Upper lobe of right lung (tissue), 1 donor: ENCODE data around the gene UPF2. TPM values are rescaled to one million over a fixed set of nuclear protein-coding genes. Genes with fewer than 3 reads are reported as not detected.

Experiments used
- ATAC-seq: fragments of 200-7000 bp; cut with Tn5 transposase; one replicate; pipeline ENCODE4 v1.9.1; 2020; ENCODE audit warnings: mild to moderate bottlenecking, moderate library complexity
- DNase-seq: peaks from one replicate; pipeline ENCODE4 v3.0.0-alpha.2; 2020
- H3K27ac ChIP-seq: fragments of 200-600 bp; one replicate; pipeline ENCODE4 v1.8.0; 2022
- H3K27me3 ChIP-seq: fragments of 200-600 bp; one replicate; pipeline ENCODE4 v1.8.0; 2022; ENCODE audit warnings: mild to moderate bottlenecking
- H3K36me3 ChIP-seq: fragments of 200-600 bp; one replicate; pipeline ENCODE4 v1.8.0; 2022
- H3K4me1 ChIP-seq: fragments of 200-600 bp; one replicate; pipeline ENCODE4 v1.8.0; 2022
- H3K4me3 ChIP-seq: fragments of 200-600 bp; one replicate; pipeline ENCODE4 v1.8.0; 2022; ENCODE audit warnings: mild to moderate bottlenecking
- H3K9me3 ChIP-seq: fragments of 200-600 bp; one replicate; pipeline ENCODE4 v1.8.0; 2022
- intact Hi-C: fragments of 100-400 bp; cut with DNase I; formaldehyde crosslinking; loops from one replicate; pipeline ENCODE4 v1.11.0; 2022
- total RNA-seq: library from RNA; stranded (reverse); fragmentation: NEBNext Ultra II Directional; extraction: Animal tissue kit (Norgen Biotek cat#: 25700); gene quantifications from one replicate; pipeline ENCODE4 v1.2.1, GENCODE V29; 2021
- TF ChIP-seq, protein P1 (sequence below): fragments of 200-600 bp; IDR thresholded peaks from one replicate; pipeline ENCODE4 v1.8.0; 2022; ENCODE audit warnings: antibody characterized with exemption
- donor health status: DM: no; HTN: yes; CAD: no; lungs with severe emphysema.

Gene UPF2
- total RNA-seq, 1 donor from 2014 or later, result 20.1 TPM

DNA sequence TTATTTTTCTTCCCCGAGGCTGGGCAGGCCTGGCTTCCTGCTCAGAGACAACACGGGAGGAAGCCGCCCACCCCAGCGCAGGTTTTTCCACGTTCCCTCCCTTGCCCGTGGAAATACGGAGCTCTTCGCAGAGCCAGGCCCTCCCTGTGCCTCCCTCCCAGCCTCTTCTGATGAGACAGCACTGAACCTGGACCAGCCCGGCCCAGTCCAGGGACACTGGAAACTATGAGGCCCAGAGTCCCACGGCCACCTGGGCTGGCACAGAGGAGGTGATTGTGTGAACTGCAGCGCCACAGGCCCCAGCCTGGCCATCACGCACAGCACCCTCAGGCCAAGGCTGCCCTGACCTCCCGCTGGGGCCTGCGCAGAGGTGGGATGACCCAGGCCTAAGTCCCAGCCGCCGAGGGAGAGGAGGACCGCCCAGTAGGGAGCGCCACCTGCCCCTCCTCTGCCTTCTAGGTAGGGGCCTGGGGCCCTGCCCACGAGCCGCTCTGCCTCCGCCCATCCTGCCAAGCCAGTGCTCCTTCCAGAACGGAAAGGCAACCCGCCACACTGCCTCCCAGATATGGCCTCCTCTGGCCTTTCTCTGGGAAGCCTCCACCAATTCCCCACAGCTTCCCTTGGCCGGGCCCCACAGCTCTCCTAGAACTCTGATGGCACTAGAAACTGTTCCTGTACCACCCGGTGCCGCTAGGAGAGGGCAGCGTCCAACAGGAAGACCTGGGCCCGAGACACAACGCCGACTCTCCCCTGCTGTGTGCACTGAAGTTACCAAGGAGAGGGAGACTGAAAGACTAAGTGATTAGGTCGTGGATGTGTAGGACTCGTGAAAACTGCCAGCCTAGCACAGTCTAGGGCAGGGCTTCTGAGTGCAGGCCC, 162.2 kb downstream of the UPF2 start:
- no peak for ATAC-seq
- DNase-seq, result peak; percentile 46
- intact Hi-C loops, result no loop called here

DNA sequence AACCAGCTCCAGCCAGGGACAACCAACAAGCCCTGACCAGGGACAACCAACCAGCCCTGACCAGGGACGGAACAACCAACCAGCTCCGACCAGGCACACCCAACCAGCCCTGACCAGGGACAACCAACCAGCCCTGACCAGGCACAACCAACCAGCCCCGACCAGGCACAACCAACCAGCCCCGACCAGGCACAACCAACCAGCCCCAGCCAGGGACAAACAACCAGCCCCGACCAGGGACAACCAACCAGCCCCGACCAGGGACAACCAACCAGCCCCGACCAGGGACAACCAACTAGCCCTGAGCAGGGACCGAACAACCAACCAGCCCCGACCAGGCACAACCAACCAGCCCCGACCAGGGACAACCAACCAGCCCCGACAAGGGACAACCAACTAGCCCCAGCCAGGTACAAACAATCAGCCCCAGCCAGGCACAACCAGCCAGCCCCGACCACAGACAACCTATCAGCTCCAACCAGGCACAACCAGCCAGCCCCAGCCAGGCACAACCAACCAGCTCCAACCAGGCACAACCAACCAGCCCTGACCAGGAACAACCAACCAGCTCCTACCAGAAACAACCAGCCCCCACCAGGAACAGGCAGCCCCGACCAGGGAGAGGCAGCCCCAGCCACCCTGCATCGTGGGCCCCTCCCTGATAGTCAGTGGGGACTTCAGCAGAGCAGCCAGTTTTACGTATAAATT, 163.1 kb downstream of the UPF2 start:
- H3K27me3 ChIP-seq, result no peaks in the 10 kb centered on the region
- no peak overlapping the region for H3K27ac ChIP-seq
- peaks cover 17% of the 10 kb centered on the region for H3K4me1 ChIP-seq
- ATAC-seq, result no peak
- TF ChIP-seq, protein P1, sequence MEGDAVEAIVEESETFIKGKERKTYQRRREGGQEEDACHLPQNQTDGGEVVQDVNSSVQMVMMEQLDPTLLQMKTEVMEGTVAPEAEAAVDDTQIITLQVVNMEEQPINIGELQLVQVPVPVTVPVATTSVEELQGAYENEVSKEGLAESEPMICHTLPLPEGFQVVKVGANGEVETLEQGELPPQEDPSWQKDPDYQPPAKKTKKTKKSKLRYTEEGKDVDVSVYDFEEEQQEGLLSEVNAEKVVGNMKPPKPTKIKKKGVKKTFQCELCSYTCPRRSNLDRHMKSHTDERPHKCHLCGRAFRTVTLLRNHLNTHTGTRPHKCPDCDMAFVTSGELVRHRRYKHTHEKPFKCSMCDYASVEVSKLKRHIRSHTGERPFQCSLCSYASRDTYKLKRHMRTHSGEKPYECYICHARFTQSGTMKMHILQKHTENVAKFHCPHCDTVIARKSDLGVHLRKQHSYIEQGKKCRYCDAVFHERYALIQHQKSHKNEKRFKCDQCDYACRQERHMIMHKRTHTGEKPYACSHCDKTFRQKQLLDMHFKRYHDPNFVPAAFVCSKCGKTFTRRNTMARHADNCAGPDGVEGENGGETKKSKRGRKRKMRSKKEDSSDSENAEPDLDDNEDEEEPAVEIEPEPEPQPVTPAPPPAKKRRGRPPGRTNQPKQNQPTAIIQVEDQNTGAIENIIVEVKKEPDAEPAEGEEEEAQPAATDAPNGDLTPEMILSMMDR, result no peak
- intact Hi-C loops, result no loop called here
- no peaks in the 10 kb centered on the region for H3K36me3 ChIP-seq
- H3K9me3 ChIP-seq, result no peaks in the 10 kb centered on the region
- no peak overlapping the region for H3K4me3 ChIP-seq
- DNase-seq, result no peak

More for the DNA sequence above, 162.2 kb downstream of the UPF2 start:
- Histone ChIP-seq H3K27ac (no peak overlapping the region), H3K4me1 (peaks cover 8% of the 10 kb centered on the region), H3K36me3 (no peaks in the 10 kb centered on the region), H3K27me3 (no peaks in the 10 kb centered on the region), H3K4me3 (no peak overlapping the region), H3K9me3 (no peaks in the 10 kb centered on the region)
- TF ChIP-seq, protein P1, result no peak

DNA sequence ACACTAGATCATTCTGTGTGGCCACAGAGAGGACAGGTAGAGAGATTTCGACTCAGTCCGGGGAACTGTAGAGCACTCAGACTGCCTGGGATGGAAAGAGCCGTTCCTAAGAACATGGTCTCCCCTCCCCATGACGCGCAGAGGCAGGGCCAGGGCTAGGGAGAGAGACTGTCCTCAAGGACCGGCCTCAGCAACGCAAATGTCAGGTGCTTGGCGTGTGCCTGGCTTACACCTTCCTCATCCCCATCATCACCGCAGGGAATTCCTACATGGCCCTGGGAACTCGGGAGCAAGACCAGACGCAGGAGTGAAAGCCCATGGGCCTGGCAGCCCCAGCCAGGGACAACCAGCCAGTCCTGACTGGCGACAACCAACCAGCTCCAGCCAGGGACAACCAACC, 163.8 kb downstream of the UPF2 start:
- H3K27me3 ChIP-seq, result no peaks in the 10 kb centered on the region
- H3K4me1 ChIP-seq, result peaks cover 24% of the 10 kb centered on the region
- H3K36me3 ChIP-seq, result no peaks in the 10 kb centered on the region
- TF ChIP-seq, protein P1, result no peak
- DNase-seq, result no peak
- no peak overlapping the region for H3K4me3 ChIP-seq
- no peak for ATAC-seq
- intact Hi-C loops, result no loop called here
- H3K27ac ChIP-seq, result no peak overlapping the region
- H3K9me3 ChIP-seq, result no peaks in the 10 kb centered on the region

DNA sequence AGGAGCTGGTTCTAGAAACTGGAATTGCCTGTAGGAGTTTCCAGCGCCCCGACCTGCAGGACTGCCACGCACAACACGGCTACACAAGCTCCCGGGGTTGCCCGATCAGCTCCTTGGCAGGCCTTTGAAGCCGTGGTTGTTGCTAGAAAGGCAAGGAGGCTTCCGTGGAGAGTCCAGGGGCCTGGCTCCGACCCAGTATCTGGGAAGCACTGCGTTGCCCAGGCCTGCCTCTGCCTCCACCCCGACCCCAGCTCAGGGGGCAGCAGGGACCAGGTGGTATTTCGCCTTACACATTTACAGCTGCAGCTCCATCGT, 165.1 kb downstream of the UPF2 start:
- Histone ChIP-seq H3K4me3 (no peak overlapping the region), H3K27me3 (no peaks in the 10 kb centered on the region), H3K9me3 (no peaks in the 10 kb centered on the region), H3K4me1 (peaks cover 30% of the 10 kb centered on the region), H3K27ac (no peak overlapping the region), H3K36me3 (no peaks in the 10 kb centered on the region)
- TF ChIP-seq, protein P1, result no peak
- intact Hi-C loops, result no loop called here
- DNase-seq (no peak), ATAC-seq (no peak)

DNA sequence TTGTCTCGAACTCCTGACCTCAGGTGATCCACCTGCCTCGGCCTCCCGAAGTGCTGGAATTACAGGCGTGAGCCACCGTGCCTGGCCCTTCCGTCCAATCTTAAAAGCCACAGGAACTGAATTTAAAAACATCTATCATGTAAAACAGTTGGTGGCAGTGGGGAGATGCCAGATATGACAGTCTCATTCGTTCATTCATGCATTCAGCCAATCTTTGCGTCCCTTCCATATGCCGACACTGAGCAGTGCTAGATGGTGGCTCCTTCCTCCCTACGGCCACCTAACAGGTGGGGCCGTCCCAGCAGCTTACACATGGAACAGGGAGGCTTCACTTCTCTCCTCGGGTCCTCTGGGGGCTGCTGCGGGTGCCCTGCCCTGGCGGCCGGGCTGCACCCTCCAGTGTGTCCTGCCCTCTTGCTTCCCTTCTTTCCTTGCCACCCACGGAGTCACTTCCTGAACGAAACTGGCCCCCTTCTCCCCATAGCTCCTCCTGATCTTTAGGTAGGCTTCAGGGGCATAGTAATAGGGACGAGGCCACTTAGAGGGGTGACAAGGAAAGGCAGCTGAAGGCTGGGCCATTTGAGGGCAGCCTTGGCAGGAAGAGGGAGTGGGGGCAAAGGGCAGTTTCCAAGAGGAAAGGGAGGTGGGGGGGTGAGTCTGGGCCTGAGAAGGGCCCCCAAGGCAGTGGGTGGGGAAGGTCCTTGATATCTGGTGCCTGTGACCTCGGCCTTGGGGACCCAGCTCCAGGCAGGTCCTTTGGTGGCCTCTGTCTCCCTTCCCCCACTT, 165.6 kb downstream of the UPF2 start:
- H3K36me3 ChIP-seq, result no peaks in the 10 kb centered on the region
- ATAC-seq, result no peak
- TF ChIP-seq, protein P1, result no peak
- DNase-seq, result no peak
- H3K27me3 ChIP-seq, result no peaks in the 10 kb centered on the region
- peak overlapping the region; percentile 84 for H3K27ac ChIP-seq
- no peaks in the 10 kb centered on the region for H3K9me3 ChIP-seq
- no peak overlapping the region for H3K4me3 ChIP-seq
- intact Hi-C loops, result no loop called here
- peaks cover 30% of the 10 kb centered on the region for H3K4me1 ChIP-seq
